Non-pigmented ciliary epithelial cell (primary cell): ENCODE data around the gene PRDX6.
A peak's percentile ranks its signal among the peaks of the same experiment; 100 is the strongest.
"Not testable (repeated sequence)": the region's sequence is repeated elsewhere in the genome, so short reads cannot be mapped to it uniquely, and the experiment has no call there.

Experiments
- DNase-seq: peaks from one replicate; pipeline ENCODE4 v3.0.0-alpha.2; 2010; ENCODE audit warnings: low read depth

The PRDX6 gene

DNA sequence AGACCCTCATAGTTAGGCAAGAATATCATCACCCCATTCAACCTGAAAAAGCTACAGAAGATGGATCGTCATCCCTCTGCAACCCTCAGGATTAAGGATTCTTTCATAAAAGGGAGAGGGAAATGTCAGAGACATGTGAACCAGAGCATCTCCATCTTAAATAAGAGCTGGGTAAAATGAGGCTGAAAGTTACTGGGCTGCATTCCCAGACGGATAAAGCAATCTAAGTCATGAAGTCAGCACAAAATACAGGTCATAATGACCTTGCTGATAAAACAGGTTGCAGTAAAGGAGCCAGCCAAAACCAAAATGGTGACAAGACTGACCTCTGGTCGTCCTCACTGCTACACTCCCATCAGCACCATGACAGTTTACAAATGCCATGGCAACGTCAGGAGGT, 22.6 kb downstream of the PRDX6 start:
- no peak for DNase-seq

DNA sequence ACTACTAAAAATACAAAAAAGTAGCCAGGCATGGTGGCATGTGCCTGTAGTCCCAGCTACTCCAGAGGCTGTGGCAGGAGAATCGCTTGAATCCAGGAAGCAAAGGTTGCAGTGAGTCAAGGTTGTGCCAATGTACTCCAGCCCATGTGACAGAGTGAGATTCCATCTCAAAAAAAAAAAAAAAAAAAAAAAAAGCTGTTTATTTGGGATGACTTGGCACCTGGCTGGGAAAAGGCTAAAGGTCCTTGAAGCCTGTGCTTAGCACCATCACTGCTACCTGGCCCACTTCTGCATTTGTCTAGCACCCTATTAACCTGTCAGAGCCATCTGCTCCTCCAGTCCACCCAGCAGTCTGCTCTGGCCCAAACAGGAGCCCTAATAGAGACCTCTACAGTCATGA, 25.0 kb downstream of the PRDX6 start:
- no peak for DNase-seq

DNA sequence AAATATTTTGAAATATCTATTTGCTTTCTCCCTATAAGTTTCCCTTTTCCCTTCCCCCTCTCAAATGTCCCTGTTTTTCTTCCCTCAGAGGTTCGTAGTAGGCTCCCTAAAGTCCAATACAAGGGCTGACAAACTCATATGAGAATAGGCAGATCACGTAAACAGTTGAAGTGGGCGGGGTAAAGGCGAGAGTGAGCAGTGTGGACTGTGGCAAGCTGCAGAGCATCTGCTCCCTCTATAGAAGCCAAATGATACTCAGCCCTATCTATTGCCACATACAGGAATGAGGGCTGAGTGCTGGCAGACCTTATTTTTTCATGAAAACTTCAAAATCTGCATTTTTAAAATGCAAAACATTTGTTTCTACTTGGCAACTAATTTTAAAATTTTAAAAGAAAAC, 26.3 kb downstream of the PRDX6 start:
- DNase-seq, result no peak

DNA sequence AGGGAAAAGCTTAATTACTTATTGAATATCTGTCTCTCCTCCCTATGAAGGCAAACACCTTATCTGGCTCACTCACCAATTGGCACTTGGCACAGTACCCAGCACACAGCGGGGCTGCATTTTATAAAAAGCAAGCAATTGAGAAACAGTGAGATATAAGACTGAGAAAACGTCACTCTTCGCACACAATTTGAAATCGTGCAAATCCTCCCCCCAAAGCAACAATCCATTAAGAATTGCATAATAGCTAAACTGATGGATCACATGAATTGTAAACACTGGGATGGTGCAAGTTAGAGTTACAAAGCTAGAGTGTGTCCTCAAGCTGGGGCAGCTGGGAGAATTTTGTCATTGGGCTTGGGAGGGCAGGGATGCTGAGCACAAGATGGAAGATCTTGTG, 27.1 kb downstream of the PRDX6 start:
- DNase-seq, result no peak

DNA sequence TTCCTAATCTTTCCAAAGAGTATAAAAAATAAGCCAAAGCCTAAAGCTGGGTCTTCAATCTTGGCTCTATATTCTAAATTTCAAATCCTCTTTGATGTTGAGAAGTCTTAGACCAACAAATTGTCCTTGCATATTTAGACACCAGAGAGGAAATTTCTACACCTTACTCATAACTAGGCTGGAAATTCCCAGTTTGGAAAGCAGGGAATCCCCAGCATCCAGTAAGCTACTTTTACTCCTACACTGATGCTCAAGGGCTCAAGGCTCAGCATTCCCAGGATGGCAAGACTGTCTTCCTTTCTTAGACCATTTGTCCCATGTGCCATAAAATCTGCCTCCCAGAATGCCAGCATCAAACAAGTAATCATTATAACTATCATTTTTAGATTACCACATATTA, 28.3 kb downstream of the PRDX6 start:
- no peak for DNase-seq

DNA sequence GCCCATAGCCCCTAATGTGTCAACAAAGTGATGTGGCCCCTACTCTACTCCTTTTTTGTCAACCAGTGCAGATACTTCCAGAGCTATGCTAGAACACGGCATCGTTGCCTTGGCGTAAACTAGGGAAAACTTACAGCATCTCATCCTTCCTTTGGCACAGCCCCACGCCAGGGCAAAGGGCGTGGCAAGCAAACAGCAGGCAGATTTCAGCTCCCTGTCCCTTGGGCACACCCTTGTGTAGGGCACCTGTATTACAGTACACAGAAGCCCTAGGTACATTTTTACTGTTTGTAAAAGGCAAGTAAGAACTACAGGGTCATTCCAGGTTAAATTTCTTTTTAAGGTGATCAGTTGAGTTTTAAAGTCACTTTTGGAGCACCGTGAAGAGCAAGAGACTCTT, 29.3 kb downstream of the PRDX6 start:
- no peak for DNase-seq

DNA sequence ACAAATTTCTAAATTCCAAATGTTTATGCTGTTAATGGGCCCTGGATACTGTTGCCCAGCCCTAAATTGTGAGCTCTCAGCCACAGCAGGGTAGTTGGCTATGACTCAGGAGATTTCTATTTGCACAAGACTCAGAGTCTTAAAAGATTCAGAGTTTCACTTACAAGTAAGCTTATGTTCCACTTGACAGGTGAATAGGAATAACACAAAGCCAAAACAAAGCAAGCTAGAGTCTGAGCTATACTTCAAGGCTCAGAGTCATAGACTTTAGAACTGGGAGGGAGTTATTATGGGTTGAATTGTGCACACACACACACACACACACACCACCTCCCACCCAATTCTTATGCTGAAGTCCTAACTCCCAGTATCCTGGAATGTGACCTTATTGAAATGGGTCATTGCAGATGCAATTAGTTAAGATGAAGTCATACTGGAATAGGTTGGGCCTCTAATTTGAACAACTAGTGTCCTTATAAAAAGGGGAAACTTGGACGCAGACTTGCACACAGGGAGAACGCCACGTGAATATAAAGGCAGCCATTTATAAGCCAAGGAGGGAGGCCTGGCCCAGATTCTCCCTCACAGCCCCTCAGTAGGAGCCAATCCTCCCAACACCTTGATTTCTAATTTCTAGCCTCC, 30.2 kb downstream of the PRDX6 start:
- DNase-seq, result peak; percentile 50

DNA sequence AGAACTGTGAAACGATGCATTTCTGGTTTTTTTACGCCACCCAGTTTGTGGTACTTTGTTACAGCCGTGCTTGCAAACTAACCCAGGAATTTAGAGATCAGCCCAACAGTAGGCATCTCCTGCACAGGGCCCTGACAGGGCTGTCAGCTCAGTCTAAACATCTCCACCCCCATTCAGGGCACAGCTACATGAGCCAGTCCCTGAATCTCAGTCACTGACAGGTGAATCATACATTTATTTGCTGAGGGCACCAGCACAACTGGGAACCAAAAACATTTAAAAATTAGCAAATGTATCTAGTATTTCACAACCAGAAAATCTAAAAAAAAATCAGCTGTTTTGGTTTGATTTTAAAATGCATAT, 30.7 kb downstream of the PRDX6 start:
- DNase-seq, result no peak

DNA sequence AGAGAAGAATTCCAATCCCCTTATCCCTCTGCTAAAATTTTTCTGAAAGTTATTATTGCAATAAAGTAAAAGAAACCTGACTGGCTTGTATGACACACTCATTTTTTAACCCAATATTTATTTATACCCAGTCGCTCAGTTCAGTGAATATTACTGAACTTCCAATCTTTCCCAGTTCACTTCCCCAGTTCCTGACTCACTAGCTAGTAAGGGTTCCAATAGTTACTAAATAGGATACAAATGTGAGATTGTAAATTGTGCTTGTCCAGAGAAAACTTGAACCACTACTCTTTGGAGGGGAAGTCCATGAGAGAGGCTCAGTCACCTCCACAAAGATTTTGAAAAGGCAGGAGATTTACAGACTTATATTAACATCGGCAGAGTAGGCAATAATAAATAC, 31.4 kb downstream of the PRDX6 start:
- no peak for DNase-seq

DNA sequence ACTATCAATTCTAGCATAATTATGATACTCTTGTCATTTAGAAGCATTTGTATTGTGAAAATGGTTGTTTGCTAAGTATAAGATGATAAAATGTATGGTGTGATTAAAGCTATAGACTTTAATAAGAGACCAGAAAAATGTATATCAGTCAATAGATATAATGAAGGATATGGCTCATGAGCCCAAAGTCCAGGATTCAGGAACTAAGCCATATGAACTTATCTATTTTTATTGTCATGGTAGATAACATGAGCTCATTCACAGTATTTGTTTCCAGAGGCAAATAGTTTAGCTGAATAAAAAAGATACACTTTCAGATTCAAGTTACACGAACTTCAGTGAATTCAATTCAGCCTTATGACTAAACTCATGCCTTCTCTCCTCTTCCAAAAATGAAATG, 32.7 kb downstream of the PRDX6 start:
- DNase-seq, result no peak

DNA sequence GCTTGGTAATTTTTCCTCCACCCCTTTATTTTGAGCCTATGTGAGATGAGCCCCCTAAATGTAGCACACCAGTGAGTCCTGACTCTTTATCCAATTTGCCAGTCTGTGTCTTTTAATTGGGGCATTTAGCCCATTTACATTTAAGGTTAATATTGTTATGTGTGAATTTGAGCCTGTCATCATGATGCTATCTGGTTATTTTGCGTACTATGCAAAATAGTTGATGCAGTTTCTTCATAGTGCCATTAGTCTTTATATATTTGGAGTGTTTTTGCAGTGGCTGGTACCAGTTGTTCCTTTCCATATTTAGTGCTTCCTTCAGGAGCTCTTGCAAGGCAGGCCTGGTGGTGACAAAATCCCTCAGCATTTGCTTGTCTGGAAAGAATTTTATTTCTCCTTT, 37.4 kb downstream of the PRDX6 start:
- not testable (repeated sequence) for DNase-seq

DNA sequence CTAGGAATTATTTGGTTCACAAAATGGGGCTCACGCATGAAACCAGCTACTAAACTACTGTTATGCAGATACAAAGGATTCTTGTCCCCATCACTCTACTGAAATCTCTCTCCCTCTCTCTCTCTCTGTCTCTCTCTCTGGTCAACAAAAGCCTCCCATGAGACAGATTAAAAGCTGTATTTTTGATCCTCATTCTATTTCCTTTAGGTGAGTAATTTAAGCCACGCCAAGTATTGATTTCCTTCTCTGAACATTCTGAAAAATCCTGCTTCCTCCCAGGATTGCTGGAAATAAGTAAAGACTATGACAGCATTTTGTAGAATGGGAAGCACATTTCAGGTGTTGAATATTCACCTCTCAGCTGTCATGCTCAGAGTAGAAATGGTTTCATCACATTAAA, 43.7 kb downstream of the PRDX6 start:
- DNase-seq, result no peak

DNA sequence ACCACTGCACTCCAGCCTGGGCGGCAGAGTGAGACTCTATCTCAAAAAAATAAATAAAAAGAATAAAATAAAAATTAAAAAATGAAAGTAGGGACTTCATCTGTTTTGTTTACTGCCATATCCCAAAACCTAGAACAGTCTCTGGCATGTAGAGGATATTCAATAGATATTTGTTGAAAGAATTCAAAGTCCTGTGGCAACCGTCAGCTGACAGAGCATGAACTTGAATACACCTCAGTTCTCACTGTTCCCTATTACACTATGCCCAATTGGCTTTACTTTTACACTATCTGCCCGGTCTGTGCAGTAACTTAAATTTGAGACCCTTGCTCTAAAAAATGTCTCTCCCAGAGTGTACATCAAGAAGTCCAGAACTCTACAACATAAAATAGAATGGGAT, 46.2 kb downstream of the PRDX6 start:
- DNase-seq, result no peak

DNA sequence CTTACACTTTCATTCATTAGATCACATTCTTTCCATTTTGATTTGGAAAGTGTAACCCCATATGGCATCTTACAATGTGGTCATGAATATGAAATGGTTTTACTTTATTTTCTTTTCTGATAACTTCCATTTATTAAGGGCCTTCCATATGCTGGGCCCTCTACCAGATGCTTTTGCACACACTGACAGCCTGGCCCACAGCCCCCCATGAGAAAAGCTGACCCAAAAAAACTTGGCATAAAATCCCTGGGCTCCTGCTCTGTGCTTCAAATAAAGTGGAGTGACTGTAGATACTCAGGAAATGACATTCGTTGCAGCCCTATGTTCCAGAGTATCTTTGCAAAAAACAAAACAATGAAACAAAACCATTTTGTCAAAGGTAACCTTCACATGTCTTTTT, 48.8 kb downstream of the PRDX6 start:
- DNase-seq, result no peak

DNA sequence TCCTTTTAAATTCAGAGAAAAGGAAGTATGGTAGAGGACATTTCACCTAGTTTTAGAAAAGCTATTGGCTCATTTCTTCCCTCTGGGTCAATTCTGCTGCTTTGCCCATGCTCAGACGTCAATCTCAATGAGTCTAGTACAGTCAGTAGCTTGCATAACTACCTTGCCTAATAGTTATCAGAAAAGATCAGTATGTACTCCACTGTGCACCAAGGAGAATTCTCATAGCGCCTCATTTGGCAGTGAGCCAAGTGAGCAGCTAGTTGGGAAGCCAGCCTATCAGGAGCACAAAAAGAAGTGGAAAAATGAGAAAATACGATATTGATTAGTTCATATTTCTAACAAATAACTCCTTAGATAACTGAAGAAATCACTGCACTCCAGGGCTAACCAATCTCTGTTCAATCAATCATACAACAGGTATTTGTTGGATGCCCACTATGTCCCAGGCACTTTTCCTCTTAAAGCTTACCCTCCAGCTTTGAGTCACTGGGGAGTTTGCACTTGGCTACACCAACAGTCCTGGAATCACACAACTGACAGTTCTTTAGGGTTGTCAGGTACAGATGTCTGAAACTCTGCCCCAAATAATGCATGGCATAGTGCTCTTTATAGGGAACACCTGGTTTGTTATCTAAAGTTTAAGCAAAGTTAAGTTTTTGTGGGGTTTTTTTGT, 50.2 kb downstream of the PRDX6 start:
- DNase-seq, result no peak

DNA sequence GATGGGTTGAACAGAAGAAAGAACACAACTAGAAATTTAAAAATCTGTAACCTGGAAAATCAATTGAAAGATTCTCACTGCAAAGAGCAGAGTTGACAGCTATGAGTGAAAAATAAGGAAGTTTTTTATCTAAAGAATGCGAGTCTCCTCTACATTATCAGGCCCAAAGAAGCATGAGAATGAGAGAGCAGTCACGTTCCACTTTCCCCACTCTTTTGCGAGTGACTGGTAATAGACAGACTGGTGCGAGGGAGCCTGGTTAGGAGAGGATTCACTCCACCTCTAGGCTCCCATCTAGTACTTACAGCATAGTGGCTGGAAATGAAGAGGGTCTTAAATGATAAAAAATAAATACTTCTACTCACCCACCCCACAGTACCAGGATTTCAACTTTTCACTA, 52.0 kb downstream of the PRDX6 start:
- no peak for DNase-seq

DNA sequence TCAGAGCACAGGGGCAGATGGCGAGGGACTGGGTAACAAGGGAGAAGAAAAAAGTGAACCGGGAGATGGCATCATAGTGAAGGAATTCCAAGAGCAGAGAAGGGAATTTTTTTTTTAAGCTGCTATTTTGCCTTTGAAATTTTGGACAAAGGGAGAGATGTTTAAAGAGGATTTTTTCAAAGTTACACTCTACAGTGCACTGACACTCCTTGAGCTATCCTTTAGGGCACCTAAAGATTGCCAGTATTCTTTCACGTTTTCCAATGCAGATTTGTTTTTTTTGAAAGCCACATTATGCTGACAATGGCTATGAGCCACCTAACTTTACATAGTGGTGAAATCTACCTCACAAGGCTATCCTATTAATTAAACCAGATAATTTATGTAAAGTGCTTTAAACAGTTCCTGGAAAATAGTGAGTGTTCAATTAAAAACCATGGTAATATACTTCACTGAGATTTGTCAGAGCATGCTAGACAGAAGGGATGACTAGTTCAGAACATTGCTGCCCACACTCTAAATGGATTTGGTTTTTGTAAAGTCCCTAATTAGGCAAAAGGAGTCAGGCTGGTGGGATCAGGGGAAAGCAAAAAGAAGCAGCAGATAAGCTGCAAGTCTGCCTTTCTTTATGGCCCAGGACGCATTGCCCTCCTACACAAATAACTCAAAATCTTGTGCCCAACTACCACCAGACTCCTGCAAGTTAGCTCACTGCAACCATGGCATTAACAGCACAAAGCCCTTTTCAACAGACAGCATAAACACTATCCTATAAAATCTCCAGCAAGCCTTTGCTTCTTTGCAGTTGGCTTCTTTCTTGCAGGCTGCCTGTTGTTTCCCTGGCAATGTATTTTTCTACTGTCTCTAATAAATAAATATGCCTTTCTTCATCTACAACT, 53.9 kb downstream of the PRDX6 start:
- DNase-seq, result no peak

DNA sequence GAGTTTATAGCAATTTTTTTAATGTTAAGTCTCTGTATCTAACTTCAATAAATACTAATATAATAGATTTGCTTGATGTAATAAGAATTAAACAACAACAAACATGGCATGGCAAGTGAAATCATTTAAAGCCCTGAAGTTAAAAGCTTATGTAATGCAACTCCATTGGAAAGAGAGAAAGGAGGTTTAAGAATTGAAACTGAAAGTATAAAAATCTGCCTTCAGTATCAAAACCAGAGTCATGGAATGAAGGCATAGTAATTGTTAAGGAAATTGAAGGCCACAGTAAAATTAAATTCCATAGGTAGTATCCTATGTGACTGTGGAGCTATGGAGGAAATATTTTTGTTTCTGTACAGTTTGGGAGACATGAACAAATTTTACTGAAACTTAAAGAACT, 55.1 kb downstream of the PRDX6 start:
- DNase-seq, result no peak

DNA sequence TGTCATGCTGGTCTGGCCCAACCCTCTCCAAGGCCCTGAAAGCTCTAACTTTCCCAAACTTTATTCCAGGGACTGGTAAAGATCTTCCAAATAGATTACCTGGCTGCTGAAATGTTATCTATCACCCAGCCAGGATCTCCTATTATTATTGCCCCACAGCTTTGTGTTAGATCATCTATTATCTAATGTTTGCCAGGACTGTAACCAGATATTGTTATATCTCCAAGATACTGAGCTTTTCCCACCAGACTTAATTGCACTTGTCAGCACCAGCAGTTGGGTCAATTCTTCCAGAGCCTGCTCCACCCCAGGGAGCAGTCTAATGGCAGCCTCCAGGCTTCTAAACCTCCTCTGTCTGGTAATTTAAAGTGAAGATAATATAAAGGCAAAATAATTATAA, 59.1 kb downstream of the PRDX6 start:
- no peak for DNase-seq
